Osteocyte (in vitro differentiated cells): ENCODE measurements around the gene LINC01488. TPM values are rescaled to one million over a fixed set of nuclear protein-coding genes. Genes with fewer than 3 reads are reported as not detected.

Source experiments
- DNase-seq: peaks from one replicate; pipeline ENCODE4 v3.0.0; 2021; ENCODE audit warnings: mixed read lengths; ENCODE audit not compliant: unreplicated experiment; ENCODE audit errors: extremely low spot score
- H3K27ac Mint-ChIP-seq: one replicate; pipeline ENCODE4 v1.8.0; 2021; ENCODE audit warnings: mild to moderate bottlenecking, mixed read lengths; ENCODE audit not compliant: unreplicated experiment
- H3K27me3 Mint-ChIP-seq: one replicate; pipeline ENCODE4 v1.8.0; 2021; ENCODE audit warnings: mixed read lengths; ENCODE audit not compliant: unreplicated experiment
- H3K36me3 Mint-ChIP-seq: one replicate; pipeline ENCODE4 v1.8.0; 2021; ENCODE audit warnings: mixed read lengths; ENCODE audit not compliant: unreplicated experiment
- H3K4me1 Mint-ChIP-seq: one replicate; pipeline ENCODE4 v1.8.0; 2021; ENCODE audit warnings: mixed read lengths; ENCODE audit not compliant: unreplicated experiment
- H3K4me3 Mint-ChIP-seq: one replicate; pipeline ENCODE4 v1.8.0; 2021; ENCODE audit warnings: mild to moderate bottlenecking, moderate library complexity, mixed read lengths; ENCODE audit not compliant: unreplicated experiment
- H3K9me3 Mint-ChIP-seq: one replicate; pipeline ENCODE4 v1.8.0; 2021; ENCODE audit warnings: mixed read lengths; ENCODE audit not compliant: unreplicated experiment
- CTCF ChIP-seq: fragments of 200-600 bp; sonication (generic); IDR thresholded peaks from 2 replicates; pipeline ENCODE4 v1.5.0; 2021; ENCODE audit warnings: antibody characterized with exemption, mild to moderate bottlenecking, moderate library complexity
- total RNA-seq: library from RNA; stranded (reverse); gene quantifications from 2 replicates; pipeline ENCODE4 v1.2.1, GENCODE V29; 2021

The LINC01488 gene
- total RNA-seq, 1 donor from 2014 or later, result not detected

GRCh38 chr11:69521457-69521856 lies 40.0 kb downstream of the LINC01488 start:
- Mint-ChIP-seq H3K4me3 (no peak overlapping the region), H3K4me1 (peaks cover 8% of the 10 kb centered on the region), H3K36me3 (no peaks in the 10 kb centered on the region), H3K27ac (no peak overlapping the region), H3K9me3 (peaks cover 11% of the 10 kb centered on the region), H3K27me3 (no peaks in the 10 kb centered on the region)
- TF ChIP-seq CTCF, result no peak
- no peak for DNase-seq

GRCh38 chr11:69523453-69523852 lies 42.0 kb downstream of the LINC01488 start:
- Mint-ChIP-seq H3K27me3 (no peaks in the 10 kb centered on the region), H3K36me3 (no peaks in the 10 kb centered on the region)

GRCh38 chr11:69524291-69524882 lies 42.9 kb downstream of the LINC01488 start:
- Mint-ChIP-seq H3K27ac (no peak overlapping the region), H3K36me3 (no peaks in the 10 kb centered on the region), H3K4me3 (no peak overlapping the region), H3K4me1 (peaks cover 8% of the 10 kb centered on the region), H3K9me3 (no peaks in the 10 kb centered on the region), H3K27me3 (no peaks in the 10 kb centered on the region)
- no peak for TF ChIP-seq CTCF
- DNase-seq, result no peak

More at GRCh38 chr11:69523453-69523852, 42.0 kb downstream of the LINC01488 start:
- Mint-ChIP-seq H3K27ac (no peak overlapping the region), H3K4me1 (peaks cover 8% of the 10 kb centered on the region), H3K9me3 (peaks cover 6% of the 10 kb centered on the region), H3K4me3 (no peak overlapping the region)
- TF ChIP-seq CTCF, result no peak
- no peak for DNase-seq

- no peak for DNase-seq
- no peak overlapping the region for H3K4me3 Mint-ChIP-seq
- H3K9me3 Mint-ChIP-seq, result no peaks in the 10 kb centered on the region
- no peak for TF ChIP-seq CTCF
- H3K4me1 Mint-ChIP-seq, result peaks cover 8% of the 10 kb centered on the region
- no peaks in the 10 kb centered on the region for H3K27me3 Mint-ChIP-seq
- no peak overlapping the region for H3K27ac Mint-ChIP-seq
- no peaks in the 10 kb centered on the region for H3K36me3 Mint-ChIP-seq
Measured at GRCh38 chr11:69524991-69525411, 43.5 kb downstream of the LINC01488 start.

GRCh38 chr11:69525516-69526452 lies 44.3 kb downstream of the LINC01488 start:
- DNase-seq, result peak; percentile 80
- H3K27me3 Mint-ChIP-seq, result peaks cover 4% of the 10 kb centered on the region
- H3K27ac Mint-ChIP-seq, result no peak overlapping the region
- no peak for TF ChIP-seq CTCF
- H3K36me3 Mint-ChIP-seq, result no peaks in the 10 kb centered on the region
- H3K4me3 Mint-ChIP-seq, result no peak overlapping the region
- peaks cover 8% of the 10 kb centered on the region for H3K4me1 Mint-ChIP-seq
- no peaks in the 10 kb centered on the region for H3K9me3 Mint-ChIP-seq
